ENCODE measurements around the gene EGLN3.

EGLN3 gene

DNA sequence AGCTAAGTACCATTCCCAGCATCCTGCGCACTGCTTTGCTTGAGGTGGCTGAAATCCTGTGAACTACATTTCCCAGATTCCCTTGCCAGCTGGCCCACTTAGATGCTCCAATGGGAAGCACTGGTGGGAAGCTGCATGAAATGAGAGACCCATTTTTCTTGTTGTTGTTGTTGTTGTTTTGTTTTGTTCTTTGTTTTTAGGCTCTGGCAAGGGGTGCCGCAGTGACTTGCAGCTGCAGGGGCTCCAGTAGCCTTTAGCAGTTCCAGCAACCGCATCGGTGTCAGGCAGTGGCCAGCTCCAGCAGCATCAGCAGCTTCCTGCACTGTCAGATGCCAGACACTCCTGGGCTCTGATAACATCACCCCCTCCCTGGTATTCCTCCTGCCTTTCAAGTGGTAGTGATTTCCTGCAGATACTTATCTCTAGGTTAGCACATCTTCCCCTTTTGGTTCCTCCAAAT is 8.8 kb upstream of the EGLN3 start:
- no peak for DNase-seq

DNA sequence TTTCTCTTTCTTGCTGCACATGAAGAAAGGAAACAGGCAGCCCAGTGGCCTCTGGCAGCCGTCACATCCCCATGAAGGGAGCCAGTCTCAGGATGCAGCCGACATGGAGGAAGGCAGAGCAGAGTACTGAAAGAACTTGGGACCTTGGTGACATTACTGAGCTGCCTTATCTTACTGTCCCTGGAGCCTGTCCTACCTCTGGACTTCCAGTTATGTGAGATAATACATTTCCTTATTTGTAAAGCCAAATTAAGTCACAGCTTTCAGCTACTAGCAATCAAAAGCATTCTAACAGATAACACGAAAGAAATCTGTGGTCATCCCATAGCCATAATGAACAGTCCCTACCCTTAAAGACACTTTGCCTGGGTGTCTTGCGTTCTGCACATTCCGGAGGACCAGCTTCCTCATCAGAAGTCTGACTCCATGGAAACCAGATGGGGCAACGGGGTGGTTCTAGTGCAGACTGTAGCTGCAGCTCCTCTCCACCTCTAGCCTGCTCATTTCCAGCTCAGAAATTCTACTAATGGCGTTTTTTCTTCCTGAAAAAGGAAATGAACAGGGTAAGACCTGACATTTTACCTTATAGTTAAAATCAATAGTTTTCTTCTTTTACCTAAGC is 7.8 kb upstream of the EGLN3 start:
- DNase-seq: no peak

DNA sequence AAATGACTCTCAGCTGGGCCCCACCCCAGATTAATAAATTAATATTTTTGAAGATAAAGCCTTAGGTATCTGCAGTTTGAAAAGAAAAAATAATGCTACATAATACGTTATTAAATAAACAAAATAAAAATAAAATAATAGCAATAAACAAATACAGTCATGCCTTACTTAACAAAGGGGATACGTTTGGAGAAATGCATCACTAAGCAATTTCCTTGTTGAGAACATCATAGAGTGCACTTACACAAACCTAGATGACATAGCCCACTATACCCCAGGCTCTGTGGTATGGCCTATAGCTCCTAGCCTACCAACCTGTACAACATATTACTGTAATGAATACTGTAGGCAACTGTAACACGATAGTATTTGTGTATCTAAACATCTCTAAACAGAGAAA is 7.1 kb upstream of the EGLN3 start:
- DNase-seq: no peak

DNA sequence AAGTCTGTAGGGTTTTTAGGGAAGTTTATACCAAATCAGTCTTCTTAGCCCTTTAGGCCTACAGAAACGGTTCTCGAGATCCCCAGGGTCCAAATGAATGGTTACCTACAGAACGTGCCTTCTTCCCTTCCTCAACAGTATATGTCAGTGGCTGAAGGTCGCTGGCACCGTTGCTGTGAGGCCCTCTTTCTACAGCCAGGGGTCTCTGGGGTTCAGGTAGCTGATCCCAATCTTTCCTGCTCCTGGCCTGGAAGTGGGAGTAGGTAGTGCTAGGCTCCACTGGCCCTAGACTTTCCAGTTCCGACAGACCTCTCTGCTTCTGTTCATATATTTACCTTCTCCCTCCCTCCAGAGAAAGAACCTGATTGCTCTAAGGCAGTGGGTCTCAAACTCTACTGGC is 6.4 kb upstream of the EGLN3 start:
- DNase-seq: no peak

DNA sequence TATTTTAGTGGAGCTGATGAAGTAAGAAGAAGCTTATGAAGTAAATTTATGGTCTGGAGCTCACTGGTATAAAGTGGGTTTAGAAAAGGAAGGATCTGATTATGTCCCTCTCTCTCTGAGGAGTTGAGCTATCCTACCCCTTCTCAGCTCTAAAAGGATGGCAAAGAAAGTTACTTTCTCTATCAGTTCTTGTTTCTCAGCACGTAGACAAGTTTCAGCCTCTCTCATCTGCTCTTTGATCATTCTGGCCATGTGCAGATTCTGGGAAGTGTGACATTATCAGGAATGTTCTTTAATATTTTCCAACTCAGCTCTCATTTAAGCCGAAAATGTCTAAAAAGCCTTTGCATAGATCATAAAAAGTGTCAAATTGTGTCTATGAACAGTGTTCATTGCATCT is 5.8 kb upstream of the EGLN3 start:
- no peak for DNase-seq

DNA sequence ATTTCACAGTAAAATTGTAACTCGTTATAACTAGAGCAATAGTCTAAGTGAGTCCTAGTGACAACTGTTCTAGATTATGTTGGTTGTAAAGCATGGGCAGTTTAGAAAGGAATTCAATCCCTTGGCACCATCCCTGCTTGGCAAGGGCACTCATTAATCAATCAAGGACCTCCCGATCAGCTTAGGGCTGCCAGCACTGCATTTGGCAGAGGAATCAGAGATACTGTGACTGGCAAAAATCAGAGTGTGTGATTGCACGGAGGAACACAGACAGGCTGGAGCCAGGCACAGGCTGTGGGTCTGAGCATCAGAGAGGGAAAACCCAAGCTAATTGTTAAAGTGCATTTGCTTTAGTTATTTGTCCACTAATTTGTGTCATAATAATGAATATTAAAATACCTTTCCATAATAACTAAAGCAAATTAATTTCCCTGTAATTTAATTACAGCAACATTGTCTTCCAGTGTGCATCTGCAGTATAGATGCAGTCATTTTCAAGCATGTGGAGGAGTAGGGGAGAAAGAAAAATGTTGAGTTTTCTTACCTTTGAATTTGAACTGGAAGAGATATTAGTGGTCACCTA is 3.2 kb upstream of the EGLN3 start:
- no peak for DNase-seq

DNA sequence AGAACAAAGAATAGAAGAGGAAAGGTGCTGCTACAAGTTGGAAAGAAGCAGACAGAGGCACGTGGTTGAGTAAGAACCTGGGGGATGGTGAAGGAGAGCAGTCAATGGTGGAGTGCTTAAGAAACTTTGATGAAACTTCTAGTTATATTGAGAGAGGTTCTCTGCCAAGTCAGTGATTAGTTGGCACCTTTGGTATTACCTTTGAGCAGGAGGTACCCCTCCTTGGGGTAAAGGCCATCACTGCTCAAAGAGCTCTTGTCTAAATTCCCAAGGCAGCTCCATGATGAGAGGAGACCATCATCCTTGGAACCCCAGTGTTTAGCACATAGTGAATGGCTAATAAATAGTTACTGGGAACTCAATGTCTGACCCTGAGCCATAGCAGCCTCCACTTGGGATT is 1.7 kb upstream of the EGLN3 start:
- no peak for DNase-seq

DNA sequence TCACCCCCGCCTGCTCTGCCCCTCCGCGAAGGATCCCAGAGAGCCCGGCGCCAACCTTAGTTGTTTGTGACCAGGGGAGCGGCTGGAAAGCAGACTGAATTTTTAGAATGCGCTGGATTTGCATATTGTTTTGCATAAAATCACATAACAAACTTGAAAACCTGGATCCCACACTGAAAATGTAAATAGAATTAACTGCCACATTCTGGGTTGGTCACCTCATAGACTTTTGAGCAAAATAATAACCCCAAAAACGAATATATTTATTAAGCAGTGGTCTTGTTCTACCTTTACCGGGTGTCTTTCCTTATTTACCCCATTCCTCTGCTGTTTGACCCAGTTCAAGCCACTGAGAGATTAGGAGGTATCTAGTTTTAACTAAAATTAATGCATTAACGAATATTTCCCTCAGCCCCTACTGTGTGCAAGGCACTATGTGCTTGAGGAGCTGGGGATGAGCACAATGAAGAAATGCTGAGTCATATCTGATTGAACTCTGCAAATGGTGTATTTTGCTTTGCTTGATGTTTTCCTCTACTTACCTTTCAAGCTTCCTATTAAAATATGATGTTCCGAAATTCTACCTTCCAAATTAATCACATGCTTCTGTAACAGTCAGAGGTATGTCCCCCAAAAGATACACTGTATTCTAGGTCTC is 438 bp upstream of the EGLN3 start:
- DNase-seq: peak; percentile 7

DNA sequence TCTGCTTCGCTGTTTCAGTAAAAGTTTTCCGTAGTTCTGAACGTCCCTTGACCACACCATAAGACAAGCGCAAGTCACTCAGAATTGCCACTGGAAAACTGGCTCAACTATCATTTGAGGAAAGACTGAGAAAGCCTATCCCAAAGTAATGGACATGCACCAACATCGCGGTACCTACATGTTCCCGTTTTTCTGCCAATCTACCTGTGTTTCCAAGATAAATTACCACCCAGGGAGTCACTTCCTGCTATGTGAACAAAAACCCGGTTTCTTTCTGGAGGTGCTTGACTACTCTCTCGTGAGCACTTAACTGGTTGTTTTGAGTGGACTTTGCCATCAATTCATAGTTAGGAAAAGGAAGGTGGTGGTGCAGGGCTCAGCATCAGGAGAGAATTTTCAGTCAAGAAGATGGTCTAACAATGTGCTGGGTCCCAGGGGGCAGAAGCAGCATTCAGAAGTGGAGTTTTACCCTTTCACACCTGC is 1.4 kb downstream of the EGLN3 start:
- no peak for DNase-seq

DNA sequence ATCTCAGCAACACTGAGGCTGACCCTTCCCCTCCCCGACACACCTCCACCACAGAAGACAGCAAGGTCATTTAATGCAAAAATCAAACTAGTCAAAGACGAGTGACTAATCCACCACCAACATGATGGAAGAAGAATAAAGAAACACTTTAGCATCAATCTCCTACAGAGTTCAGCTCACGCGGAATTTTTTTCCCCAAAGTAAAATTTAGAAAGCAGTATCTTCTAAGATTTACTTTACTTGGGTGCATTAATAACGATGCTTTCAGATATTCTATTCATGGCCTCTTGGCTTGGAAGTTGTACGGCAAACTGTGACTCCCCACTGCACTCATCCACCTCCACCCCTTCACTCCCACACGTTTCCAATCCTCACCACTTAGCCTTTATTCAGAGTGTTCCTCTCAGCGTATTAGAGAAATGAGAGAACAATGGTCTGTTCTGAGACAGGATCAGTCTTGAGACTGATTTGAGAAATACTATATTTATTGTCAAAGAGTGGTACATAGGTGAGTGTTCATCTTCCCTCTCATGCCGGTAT is 1.9 kb downstream of the EGLN3 start:
- no peak for DNase-seq

DNA sequence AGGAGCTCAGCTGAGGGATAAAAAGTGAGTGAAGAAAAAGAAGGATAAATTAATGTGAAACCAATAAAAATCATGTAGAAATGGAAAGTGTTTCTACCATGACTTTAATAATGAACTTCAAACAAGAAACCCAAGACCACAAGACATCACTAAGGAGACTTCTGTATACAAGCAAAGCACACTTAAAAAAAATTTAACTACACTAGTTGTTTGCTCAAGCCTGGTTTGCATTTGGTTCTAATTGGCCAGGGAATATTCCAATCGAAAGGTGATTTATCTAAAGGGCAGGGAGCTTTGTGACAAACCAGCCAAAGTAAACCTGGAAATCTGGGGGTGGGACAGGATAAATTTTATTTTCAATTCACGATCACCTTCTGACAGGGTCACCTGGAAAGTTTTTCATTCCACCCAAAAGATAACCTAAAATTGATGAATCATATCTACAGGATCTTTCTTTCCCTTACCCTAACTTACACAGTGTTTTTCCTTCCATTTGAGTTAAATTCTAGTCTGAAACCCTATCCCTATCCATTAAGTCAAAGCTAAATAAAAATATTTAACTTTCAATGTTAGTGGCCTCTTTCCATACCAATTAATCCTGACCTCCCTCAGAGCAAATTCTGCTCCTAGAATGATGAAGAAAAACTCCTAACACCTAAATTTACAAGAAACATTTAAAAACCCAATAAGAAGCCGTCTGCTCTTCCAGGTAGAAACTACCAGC is 2.6 kb downstream of the EGLN3 start:
- no peak for DNase-seq

DNA sequence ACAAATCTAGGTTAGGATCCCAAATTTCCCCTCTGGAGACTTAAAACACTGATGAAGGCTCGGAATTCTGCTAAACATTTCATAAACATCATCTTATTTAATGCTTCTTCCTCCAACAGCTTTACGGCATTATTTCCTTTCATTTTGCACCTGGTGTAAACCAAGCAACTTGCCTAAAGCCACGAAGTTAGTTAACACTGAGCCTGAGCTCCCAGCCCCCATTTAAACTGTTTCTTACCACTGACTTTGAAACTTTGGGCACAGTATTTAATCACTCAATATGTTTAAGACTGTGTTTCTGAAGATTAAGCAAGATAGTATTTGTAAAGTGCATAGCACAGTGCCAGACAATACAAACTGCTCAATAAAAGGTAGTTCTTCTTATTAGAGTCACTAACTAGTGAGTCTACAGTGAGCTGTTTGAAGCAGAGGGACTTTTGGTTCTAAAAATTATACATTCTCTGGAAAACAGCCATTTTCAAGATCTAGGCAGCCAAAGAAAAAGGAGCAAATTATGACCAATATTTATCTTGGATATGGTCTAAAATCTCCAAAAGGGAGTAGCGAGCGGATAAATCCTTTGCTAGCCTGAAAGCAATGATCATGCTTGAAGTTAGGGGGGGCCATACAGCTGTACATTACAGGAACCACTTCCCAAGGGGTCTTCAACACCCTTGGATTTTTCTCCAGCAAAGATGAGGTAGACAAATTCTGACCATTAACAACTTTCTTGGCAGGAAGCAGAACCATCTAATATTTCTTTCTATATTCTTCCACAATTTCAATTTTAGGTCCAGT is 4.0 kb downstream of the EGLN3 start:
- no peak for DNase-seq

DNA sequence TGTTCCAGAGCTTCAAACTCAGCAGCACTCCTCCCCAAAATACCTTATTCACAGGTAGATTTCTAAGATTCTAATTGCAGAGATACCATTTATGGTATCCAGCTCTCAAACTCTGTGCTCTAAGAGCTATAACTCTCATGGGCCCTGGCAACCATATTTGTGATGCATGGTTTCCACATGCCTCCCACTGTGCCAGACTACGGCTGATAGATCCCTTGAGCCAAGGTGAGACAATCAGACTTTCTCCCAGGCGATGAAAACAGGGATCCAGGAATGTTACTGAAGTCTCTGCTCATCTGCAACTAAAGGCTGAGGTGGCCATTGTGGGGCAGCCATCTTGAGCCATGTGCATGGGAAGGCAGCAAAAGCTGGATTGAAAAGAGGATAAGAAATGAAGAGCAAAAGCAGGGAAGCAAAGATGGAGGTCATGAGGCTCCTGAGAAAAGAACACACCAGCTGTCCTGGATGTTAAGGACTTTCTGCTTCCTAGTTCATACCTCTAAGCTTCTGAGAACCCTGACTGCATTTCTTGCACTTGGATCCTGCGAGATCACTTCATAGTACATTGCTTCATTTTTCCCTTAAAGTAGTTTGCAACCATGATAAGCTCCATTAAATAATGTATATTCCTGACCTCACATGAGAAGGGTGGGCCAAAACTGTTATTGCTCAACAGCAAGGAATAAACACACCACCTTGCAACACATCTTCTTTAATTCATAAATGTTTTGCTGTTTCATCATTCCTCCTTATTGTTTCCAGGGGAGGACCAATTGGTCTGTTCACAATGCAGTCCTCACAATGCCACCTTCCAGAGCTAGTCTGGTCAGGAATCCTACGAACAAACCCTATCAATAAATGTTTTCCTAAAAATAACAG is 5.4 kb downstream of the EGLN3 start:
- no peak for DNase-seq

DNA sequence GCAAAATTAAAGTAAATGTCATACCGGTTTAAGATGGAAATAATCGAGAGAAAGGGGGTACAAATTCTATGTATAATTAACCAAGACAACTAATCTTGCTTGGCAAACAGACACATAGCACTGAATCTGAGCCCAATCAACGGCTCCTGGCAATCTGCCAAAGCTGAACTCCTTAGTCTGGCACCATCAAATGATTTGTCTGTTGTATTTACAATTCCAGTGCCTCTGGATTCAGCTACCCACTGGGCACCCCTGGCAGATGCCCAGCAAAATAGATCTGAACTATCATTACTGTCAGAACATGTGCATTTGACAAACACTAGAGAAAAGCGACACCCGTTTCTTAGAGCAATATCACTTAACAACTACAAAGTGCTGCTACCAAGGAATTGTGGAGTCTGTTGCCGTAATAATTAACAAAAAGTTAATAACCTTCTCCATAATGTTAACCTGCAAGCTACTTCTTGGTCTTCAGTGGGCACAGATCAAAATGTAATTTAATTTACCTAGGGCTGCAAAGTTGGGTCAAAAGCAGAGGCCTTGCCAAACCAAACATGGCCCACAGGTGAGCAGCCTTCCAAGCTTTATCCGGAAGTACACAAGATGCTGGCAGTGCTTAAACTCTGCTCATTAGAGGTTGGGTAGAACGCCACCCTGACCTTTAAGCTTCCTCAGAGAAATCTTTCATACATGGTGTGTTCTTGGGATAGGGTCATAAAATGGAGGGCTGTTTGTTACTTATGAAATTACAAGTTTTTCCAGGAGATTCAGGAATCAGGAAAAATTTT is 7.6 kb downstream of the EGLN3 start:
- no peak for DNase-seq

DNA sequence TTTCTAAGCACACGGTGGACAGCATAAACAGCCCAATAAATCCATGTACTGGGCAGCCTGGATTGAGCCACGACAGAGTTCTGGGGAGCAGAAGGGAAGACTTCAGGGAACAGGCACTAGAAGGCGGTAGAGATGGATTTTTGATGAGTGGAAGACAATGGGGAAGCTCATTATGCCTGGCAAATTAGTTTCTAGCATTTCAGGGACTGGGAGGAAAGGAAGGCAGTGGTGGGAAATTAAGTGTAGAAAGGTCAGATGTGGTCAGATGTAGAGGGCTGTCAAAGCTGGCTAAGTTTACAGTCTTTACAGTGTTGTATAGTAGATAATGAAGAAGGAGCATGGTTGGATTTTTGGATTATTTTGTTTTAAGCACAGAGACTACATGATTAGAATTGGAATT is 9.2 kb downstream of the EGLN3 start:
- no peak for DNase-seq

DNA sequence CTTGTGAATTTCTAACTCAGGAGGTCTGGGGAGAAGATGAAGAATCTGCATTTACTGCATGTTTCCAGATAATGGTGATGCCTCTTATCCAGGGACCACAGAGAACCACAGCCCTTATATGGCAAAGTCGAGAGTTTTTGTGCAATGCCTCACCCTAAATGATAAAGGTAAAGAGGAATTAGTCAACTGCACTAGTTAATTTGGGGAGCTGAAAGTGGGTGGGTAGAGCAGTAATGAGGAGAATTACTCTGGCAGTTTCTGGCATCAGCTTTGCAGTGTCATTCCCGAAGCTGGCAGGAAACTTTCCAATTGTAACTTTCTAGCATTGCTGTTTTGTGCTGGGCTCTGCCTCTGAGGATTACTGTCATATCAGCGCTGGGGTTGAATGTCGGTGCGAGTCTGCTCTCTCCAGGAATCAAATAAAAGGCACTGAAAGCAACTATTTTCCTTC is 10.3 kb downstream of the EGLN3 start:
- DNase-seq: no peak

DNA sequence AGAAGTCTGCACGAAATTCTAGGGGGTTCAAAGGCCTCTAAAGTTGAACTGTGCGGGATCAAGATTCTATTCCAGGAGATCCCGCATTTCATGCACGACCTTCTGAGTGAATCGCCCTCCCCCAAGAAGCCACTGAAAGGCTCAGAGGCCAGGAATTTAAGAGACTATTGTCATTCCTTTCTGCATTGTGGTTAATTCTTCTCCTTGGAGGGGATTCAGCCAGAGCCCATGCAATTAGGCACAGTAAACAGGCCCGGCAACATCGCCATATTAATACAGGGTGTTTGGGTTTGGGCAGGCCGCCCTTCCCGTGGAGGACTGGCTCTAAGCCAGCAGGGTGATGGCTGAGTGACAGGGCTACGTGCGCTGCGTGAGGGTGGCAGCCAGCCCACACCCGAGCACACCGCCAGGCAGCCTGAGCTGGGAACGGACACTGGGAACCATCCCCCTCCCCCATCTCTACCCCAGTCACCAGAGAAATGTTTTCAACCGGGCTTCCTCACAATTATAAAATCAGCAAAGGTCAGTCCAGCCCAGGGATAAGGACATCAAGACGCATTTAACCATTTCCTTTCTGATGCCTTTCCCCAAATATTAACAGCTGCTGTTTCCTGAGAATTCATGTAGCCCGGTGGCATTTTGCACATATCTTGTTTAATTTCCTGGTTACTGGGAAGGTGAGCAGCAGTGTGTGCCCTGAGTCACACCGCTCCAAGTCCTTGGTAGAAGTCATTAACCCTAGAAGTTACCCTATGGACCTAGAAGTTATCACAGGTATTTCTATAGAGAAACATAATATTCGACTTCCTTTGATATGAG is 12.5 kb downstream of the EGLN3 start:
- no peak for DNase-seq

DNA sequence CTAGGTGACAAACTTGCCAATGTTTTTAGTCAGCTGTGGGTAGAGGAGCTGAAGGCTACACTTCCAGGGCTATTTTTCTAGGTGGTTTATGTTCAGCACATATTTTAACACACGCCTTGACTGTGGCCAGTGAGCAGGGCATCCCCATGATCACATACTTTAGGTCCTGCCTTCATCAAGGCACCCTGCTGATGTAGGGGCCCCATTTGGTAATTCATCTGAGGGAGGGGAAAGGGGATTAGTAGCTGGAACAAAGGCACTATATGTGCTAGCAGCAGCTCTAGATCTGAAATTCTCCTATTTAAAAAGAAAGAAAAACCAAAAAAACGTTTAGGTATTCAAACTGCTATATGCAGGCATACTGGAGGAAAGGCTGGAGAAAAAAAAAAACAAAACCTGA is 14.5 kb downstream of the EGLN3 start:
- no peak for DNase-seq

DNA sequence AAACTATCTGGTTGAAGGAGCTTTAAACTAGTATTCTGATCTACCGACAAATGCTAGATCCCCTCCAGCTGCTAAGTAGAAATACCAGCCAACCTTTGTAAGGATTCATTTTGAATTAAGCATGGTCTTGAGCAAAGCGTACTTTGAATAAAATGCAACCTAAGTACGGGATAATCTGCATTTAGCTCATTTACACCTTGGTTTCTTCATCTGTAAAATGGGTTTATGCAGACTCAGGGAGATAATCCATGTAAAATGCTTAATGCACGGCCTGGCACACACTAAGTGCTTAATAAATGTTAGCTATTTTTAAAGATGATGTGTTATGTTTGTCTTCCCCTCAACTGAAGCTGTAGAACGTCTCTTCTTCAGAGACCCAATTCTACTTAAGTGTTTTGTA is 15.9 kb downstream of the EGLN3 start:
- DNase-seq: no peak
